ENCODE results near the gene FOXL2NB. TPM values are rescaled to one million over a fixed set of nuclear protein-coding genes. Genes with fewer than 3 reads are reported as not detected.

FOXL2NB gene
- total RNA-seq, 1 donor from 2014 or later: not detected

DNA sequence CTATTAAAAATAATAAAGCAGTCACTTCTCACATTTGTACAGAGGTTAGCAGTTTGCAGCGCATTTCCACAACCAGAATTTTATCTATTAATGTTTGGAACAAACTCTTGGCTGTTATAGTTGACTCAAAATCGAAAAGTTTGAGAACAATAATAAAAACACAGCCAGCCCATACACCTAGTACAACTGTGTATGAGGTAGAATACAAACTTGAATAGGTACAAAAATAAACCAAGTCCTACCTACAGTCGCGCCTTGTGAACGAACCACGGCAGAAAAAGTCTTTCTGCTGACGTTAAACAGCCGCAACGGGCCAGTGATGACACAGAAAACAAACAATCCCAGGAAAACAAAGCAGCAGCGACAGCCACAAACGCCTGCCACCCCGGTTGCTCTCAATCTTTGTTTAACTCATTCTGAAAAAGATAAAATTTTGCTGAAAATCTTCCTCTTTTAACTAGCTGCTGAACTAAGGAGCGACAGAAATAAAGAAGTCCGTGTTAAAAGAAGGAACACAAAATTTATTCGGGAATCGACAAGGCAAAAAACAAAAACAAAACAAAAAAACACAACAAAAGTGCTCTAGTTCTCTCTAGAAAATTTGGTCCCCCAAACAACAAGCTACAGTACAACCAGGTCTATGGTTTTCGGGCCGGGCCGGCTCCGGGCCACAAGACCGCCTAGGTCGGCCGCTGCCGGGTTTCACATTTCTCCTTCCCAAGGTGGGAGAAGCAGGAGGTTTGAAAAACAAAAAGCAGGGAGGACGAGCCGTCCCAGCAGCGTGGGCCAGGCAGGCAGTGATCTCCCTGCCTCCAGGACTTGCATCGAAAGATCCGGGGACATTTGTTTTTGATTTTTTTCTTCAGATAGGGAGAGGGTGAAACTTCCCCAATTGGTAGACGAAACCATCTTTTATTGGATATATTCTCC, 3.0 kb upstream of the FOXL2NB start:
- intact Hi-C loops (cut with micrococcal nuclease): loop anchor here (10.0 kb wide), 2 partner anchors 161 to 261 kb away; no protein-coding TSS in a partner anchor

GRCh38 chr3:138944654-138944928, 2.4 kb upstream of the FOXL2NB start:
- intact Hi-C loops (cut with micrococcal nuclease): loop anchor here (10.0 kb wide), 2 partner anchors 160 to 260 kb away; no protein-coding TSS in a partner anchor

GRCh38 chr3:138944929-138945708, 1.9 kb upstream of the FOXL2NB start:
- intact Hi-C loops (cut with micrococcal nuclease): loop anchor here (5.0 to 10.0 kb wide), 3 partner anchors 160 to 1173 kb away; no protein-coding TSS in a partner anchor

- intact Hi-C loops (cut with micrococcal nuclease): loop anchor here (1.0 to 10.0 kb wide), 4 partner anchors 9 to 1174 kb away; no protein-coding TSS in a partner anchor
These were observed 1.0 kb upstream of the FOXL2NB start for GRCh38 chr3:138945709-138946662.

DNA sequence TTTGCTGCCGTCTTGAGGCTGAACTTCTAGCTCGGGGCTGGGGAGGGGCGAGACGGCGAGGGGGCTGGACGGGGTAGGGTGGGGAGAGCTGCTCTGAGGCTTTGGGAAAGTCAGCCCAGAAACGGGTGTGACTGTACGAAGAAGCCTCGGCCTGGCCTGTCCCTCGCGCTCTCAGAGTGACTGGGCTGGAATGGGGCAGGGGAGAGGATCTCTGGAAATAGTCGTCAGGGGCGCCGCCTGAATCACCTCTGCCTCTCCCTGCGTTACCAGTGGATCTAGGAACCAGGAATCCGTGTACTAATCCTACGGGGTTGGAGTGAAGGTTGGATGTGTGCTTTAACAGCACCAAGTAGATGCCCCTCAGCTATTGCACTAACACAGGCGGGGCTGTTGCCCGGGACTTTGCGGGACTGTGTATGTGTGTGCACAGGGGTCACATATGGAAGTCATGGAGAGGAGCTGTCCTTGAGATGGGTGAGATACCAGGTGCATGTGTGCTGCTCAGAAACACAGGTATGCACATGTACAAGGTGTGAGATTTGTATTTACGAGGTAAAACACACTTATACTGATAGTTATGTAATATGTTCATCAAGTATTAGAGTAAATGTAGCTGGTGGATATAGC, 591 bp downstream of the FOXL2NB start:
- intact Hi-C loops (cut with micrococcal nuclease): loop anchor here (5.0 to 10.0 kb wide), 3 partner anchors 157 to 1175 kb away; no protein-coding TSS in a partner anchor

DNA sequence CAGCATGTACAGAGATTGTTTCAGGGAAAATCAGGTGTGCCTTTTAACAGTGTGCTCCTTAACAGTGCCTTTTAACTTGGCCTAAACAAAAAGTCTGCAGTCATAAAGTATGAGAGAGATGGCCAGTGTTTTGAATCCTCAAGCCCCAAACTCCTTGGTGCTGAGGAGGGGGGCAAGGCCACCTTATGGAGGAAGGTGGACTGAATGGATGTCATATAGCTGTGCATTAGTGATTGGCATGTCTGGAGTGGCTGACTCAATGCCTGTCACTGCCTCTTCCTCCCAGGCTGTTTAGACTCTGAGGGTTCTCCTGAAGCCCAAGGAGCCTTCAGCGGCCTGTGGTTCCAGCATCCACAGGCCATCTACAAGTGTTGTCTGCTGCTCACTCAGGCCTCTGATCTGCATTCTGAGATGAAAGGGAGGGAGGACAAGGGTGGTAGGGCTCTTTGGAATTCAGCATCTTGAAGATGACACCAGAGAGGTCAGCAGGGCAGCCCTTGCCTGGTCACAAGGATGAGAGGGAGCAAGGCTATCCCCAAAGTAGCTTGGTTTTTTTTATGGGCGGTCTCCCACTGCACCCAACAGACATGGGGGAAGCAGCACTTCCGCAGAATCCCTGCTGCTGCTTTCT, 1.5 kb downstream of the FOXL2NB start:
- intact Hi-C loops (cut with micrococcal nuclease): loop anchor here (5.0 to 10.0 kb wide), 3 partner anchors 156 to 1176 kb away; no protein-coding TSS in a partner anchor

DNA sequence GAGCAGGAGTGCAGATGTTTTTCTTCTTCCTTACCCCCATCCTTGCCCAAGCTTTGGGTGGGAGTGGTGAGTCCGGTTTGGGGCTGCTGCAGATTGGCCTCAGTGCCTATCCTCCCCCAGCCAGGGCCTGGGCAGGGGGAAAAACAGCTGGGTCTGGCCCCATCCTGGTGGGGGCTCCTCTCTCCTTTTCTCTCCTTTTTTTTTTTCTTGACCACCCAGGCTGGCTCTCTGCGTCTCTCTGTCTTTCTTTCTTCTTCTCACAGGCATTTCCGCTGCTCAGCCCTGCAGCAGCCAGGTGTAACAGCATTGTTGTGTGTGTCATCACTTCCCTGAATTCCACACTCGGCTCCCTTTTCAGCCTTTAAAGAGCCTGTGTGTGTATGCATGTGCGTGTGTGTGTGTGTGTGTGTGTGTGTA, 2.0 kb downstream of the FOXL2NB start:
- intact Hi-C loops (cut with micrococcal nuclease): loop anchor here (5.0 to 10.0 kb wide), 3 partner anchors 156 to 1177 kb away; no protein-coding TSS in a partner anchor

- intact Hi-C loops (cut with micrococcal nuclease): loop anchor here (2.0 to 10.0 kb wide), 4 partner anchors 13 to 1177 kb away; no protein-coding TSS in a partner anchor
These were observed 2.5 kb downstream of the FOXL2NB start for GRCh38 chr3:138949445-138950005.

- intact Hi-C loops (cut with micrococcal nuclease): loop anchor here (2.0 kb wide), 1 partner anchor 13 kb away; no protein-coding TSS in a partner anchor
These were observed 3.1 kb downstream of the FOXL2NB start for GRCh38 chr3:138950006-138950644.

DNA sequence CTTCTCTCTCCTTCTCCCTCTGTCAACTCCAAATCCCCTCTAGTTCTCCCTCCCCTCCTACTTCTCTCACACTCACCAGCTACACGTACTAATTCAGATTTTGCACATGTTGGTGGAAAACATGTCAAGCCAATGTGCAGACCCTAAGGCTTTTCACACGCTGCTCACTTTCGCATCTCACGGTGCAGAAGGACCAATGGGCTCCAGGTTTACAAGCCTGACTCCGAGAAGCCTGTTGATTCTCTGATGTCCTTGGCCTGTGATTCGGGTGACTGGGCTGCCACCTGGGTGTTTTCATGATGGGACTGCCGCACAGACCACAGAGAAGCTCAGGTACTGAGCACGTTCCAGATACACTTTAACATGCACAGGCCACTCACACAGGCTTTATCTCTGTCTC, 3.7 kb downstream of the FOXL2NB start:
- intact Hi-C loops (cut with micrococcal nuclease): loop anchor here (2.0 kb wide), 1 partner anchor 14 kb away; no protein-coding TSS in a partner anchor

GRCh38 chr3:138960417-138960852, 13.4 kb downstream of the FOXL2NB start:
- intact Hi-C loops (cut with micrococcal nuclease): no loop called here

DNA sequence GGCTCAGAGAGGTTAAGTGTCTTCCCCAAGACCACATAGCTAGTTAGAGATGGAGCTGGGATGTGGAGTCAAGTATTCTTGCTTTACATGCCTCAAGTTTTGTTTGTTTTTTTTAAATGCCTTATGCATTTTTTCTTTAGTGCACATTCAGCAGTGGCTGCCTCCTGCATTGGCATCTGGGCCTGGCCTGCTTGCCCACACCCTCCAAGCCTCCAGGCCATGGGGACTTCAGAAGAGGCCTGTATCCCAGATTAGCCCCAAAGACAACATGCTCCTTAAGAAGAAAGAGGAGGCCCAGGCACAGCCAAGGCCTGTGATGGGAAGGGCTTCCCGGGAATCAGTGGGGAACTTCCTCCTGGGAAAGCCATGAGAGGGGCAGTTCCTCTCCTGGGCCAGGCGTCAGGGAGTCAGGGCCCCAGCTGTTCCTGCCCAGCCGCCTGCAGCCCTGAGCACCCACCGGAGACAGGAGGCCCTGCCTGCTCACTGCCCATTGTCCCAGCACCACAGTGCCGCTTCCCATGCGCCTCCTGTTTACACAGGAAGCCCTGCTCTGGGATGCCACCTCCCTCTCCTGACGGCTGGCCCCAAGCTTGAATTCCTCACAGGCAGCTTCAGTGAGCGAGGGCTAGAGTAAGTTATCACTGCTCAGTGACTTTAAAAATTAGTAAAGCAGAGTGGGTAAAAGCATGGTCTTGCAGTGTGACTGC, 16.0 kb downstream of the FOXL2NB start:
- intact Hi-C loops (cut with micrococcal nuclease): no loop called here

GRCh38 chr3:138964264-138964663, 17.2 kb downstream of the FOXL2NB start:
- intact Hi-C loops (cut with micrococcal nuclease): no loop called here

GRCh38 chr3:138964923-138965322, 17.9 kb downstream of the FOXL2NB start:
- intact Hi-C loops (cut with micrococcal nuclease): no loop called here

GRCh38 chr3:138971766-138972320, 24.8 kb downstream of the FOXL2NB start:
- intact Hi-C loops (cut with micrococcal nuclease): no loop called here

DNA sequence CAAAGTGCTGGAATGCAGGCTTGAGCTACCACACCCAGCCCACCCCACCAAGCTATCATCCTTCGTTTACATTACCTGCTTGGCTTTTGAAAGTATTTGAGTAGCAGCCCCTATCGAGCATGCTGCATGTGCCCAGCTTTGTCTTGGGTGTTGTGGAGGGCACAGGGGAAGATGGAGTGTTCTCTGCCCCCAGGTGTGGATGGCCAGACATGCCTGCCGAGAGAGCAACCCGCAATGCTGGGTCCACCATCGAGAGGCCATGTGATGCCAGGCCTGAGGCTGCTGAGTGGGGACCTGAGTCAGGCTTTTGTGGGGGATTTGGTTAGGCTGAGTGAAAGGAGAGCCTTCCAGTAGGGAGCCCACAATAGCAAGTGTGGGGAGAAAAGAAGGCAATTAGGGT, 25.9 kb downstream of the FOXL2NB start:
- intact Hi-C loops (cut with micrococcal nuclease): no loop called here

DNA sequence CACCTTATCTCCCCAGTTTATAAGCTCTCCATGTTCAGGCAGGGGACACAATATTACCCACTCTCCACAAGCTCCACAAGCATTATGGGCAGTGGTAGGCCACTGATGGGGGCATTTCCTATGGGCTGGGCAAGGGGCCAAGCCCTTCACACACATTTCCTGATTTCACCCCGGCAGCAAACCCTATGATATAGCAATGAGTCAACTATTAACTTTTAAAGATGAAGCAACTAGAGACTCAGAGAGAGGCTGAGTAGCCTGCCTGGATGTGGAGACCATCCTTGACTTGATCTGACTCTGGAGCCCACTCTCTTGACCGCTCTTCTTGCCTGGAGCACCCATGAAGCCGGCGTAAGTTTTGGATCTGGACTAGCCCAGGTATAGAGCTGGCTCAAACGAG, 27.4 kb downstream of the FOXL2NB start:
- intact Hi-C loops (cut with micrococcal nuclease): no loop called here

DNA sequence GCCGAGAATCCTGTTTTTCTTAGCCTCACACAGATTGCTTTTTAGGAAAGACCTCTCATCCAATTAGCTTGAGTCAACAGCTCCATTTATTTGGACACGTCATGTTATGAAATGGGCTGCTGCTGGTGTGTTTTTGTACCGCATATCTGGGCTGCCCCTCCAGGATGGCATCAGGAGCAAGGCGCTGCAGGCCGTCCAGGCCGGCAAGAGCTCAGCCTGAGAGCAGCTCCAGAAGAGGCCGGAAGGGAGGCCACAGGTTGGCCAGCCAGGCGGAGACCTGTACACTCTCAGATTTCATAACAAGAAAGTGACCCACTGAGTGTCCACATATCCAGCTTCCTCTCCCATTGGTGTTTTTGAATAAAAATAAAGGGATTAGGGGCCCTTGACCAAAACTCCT, 28.3 kb downstream of the FOXL2NB start:
- intact Hi-C loops (cut with micrococcal nuclease): no loop called here
